Measurements from ENCODE around the gene RAB31. TPM values are rescaled to one million over a fixed set of nuclear protein-coding genes. Genes with fewer than 3 reads are reported as not detected.
"Not testable (repeated sequence)": the region's sequence is repeated elsewhere in the genome, so short reads cannot be mapped to it uniquely, and the experiment has no call there.

RAB31 gene
- polyA plus RNA-seq, 4 donors: 27.0 to 39.1 (median 32.4) TPM

GRCh38 chr18:9755615-9756014, 47.5 kb downstream of the RAB31 start:
- DNase-seq (ENCODE audit: low read depth in 4 of 4, low spot score in 3 of 4): no peak

- no peak for DNase-seq (ENCODE audit: low read depth in 4 of 4, low spot score in 3 of 4)
Observed at GRCh38 chr18:9756271-9756932, 48.3 kb downstream of the RAB31 start.

- no peak for DNase-seq (ENCODE audit: low read depth in 4 of 4, low spot score in 3 of 4)
Observed at GRCh38 chr18:9756933-9757470, 48.9 kb downstream of the RAB31 start.

- DNase-seq (ENCODE audit: low read depth in 4 of 4, low spot score in 3 of 4): no peak
Observed at GRCh38 chr18:9757827-9758621, 49.9 kb downstream of the RAB31 start.

- DNase-seq (ENCODE audit: low read depth in 4 of 4, low spot score in 3 of 4): no peak
Observed at GRCh38 chr18:9758624-9759075, 50.5 kb downstream of the RAB31 start.

GRCh38 chr18:9760641-9761040, 52.5 kb downstream of the RAB31 start:
- no peak for DNase-seq (ENCODE audit: low read depth in 4 of 4, low spot score in 3 of 4)

- DNase-seq (ENCODE audit: low read depth in 4 of 4, low spot score in 3 of 4): no peak
Observed at GRCh38 chr18:9762526-9762925, 54.4 kb downstream of the RAB31 start.

GRCh38 chr18:9763157-9763556, 55.1 kb downstream of the RAB31 start:
- DNase-seq (ENCODE audit: low read depth in 4 of 4, low spot score in 3 of 4): no peak

GRCh38 chr18:9764011-9764481, 55.9 kb downstream of the RAB31 start:
- no peak for DNase-seq (ENCODE audit: low read depth in 4 of 4, low spot score in 3 of 4)

GRCh38 chr18:9765501-9765900, 57.4 kb downstream of the RAB31 start:
- DNase-seq (ENCODE audit: low read depth in 4 of 4, low spot score in 3 of 4): no peak

GRCh38 chr18:9766076-9766481, 58.0 kb downstream of the RAB31 start:
- DNase-seq (ENCODE audit: low read depth in 4 of 4, low spot score in 3 of 4): no peak

- no peak for DNase-seq (ENCODE audit: low read depth in 4 of 4, low spot score in 3 of 4)
Observed at GRCh38 chr18:9766740-9767139, 58.6 kb downstream of the RAB31 start.

- DNase-seq (ENCODE audit: low read depth in 4 of 4, low spot score in 3 of 4): not testable (repeated sequence)
Observed at GRCh38 chr18:9768071-9768691, 60.1 kb downstream of the RAB31 start.

GRCh38 chr18:9770111-9770510, 62.0 kb downstream of the RAB31 start:
- not testable (repeated sequence) for DNase-seq (ENCODE audit: low read depth in 4 of 4, low spot score in 3 of 4)

GRCh38 chr18:9771261-9771976, 63.3 kb downstream of the RAB31 start:
- DNase-seq (ENCODE audit: low read depth in 4 of 4, low spot score in 3 of 4): peak in 2 of 4 donors; percentile 37 to 39

GRCh38 chr18:9771977-9772660, 64.0 kb downstream of the RAB31 start:
- DNase-seq (ENCODE audit: low read depth in 4 of 4, low spot score in 3 of 4): no peak

GRCh38 chr18:9772847-9773677, 65.0 kb downstream of the RAB31 start:
- no peak for DNase-seq (ENCODE audit: low read depth in 4 of 4, low spot score in 3 of 4)

GRCh38 chr18:9774150-9774549, 66.0 kb downstream of the RAB31 start:
- no peak for DNase-seq (ENCODE audit: low read depth in 4 of 4, low spot score in 3 of 4)

GRCh38 chr18:9775178-9775577, 67.1 kb downstream of the RAB31 start:
- no peak for DNase-seq (ENCODE audit: low read depth in 4 of 4, low spot score in 3 of 4)
